Smooth muscle cell (in vitro differentiated cells): Measurements from ENCODE around the gene DNM3. TPM values are rescaled to one million over a fixed set of nuclear protein-coding genes. Genes with fewer than 3 reads are reported as not detected.
A peak's percentile ranks its signal among the peaks of the same experiment; 100 is the strongest.

Experiments
- DNase-seq: peaks from one replicate; lab custom pipeline; 2025; ENCODE audit not compliant: unreplicated experiment; lab: John Stamatoyannopoulos, UW
- H2AFZ ChIP-seq: fragments of 200-600 bp; sonication (generic); 2 replicates; pipeline ENCODE4 v1.6.0; 2016; ENCODE audit warnings: antibody characterized with exemption, low read depth, mild to moderate bottlenecking
- H3F3A ChIP-seq: fragments of 200-600 bp; sonication (generic); 2 replicates; pipeline ENCODE4 v1.6.0; 2017; ENCODE audit warnings: antibody characterized with exemption, low read depth
- H3K27ac ChIP-seq: fragments of 200-600 bp; sonication (generic); 2 replicates; pipeline ENCODE4 v1.5.1; 2016; ENCODE audit warnings: low read depth, mild to moderate bottlenecking
- H3K27me3 ChIP-seq: fragments of 200-600 bp; sonication (generic); 2 replicates; pipeline ENCODE4 v1.6.1; 2016; ENCODE audit warnings: low read depth, mild to moderate bottlenecking
- H3K36me3 ChIP-seq: fragments of 200-600 bp; sonication (generic); 2 replicates; pipeline ENCODE4 v1.5.1; 2016; ENCODE audit warnings: low read depth
- H3K4me1 ChIP-seq: fragments of 200-600 bp; sonication (generic); 2 replicates; pipeline ENCODE4 v1.5.1; 2016; ENCODE audit warnings: low read depth
- H3K4me2 ChIP-seq: fragments of 200-600 bp; sonication (generic); 2 replicates; pipeline ENCODE4 v1.6.0; 2016; ENCODE audit warnings: mild to moderate bottlenecking
- H3K4me3 ChIP-seq: fragments of 200-600 bp; sonication (generic); 2 replicates; pipeline ENCODE4 v1.5.1; 2016; ENCODE audit warnings: mild to moderate bottlenecking
- H3K79me2 ChIP-seq: fragments of 200-600 bp; sonication (generic); 2 replicates; pipeline ENCODE4 v1.6.0; 2016; ENCODE audit warnings: low read depth, mild to moderate bottlenecking
- H3K9ac ChIP-seq: fragments of 200-600 bp; sonication (generic); 2 replicates; pipeline ENCODE4 v1.6.0; 2016; ENCODE audit warnings: low read depth
- H3K9me3 ChIP-seq: fragments of 200-600 bp; sonication (generic); replicated peaks from 2 replicates; pipeline ENCODE4 v1.5.1; 2016; ENCODE audit warnings: low read depth
- H4K20me1 ChIP-seq: fragments of 200-600 bp; sonication (generic); 2 replicates; pipeline ENCODE4 v1.6.0; 2016; ENCODE audit warnings: low read depth
- CTCF ChIP-seq: fragments of 200-600 bp; sonication (generic); IDR thresholded peaks from 2 replicates; pipeline ENCODE4 v1.5.1; 2017; ENCODE audit warnings: borderline replicate concordance, mild to moderate bottlenecking, antibody characterized with exemption; ENCODE audit not compliant: insufficient read depth, poor library complexity, severe bottlenecking
- WGBS: methylation state at CpG from one replicate; pipeline ENCODE4 v1.1.7; 2016; ENCODE audit warnings: low lambda C conversion rate; 5-methylcytosine and 5-hydroxymethylcytosine counted together
- polyA plus RNA-seq: library from polyadenylated mRNA; unstranded; fragments of >200 nt; fragmentation: Nextera tagmentation; extraction: Ambion mirVana; gene quantifications from 2 replicates; pipeline ENCODE4 v1.2.1, GENCODE V29; 2016
- total RNA-seq: library from RNA; depleted of rRNA; stranded (reverse); fragments of >200 nt; gene quantifications from 2 replicates; pipeline ENCODE4 v1.2.3, GENCODE V29; 2014

The DNM3 gene
- total and polyA plus RNA-seq, 2 experiments from 2014 or later: 1.7 to 3.0 TPM

- no peaks in the 10 kb centered on the region for H3K36me3 ChIP-seq
- H3K9ac ChIP-seq: no peak overlapping the region
- H3K27ac ChIP-seq: peak overlapping the region; percentile 53
- no peaks in the 10 kb centered on the region for H3K79me2 ChIP-seq
- H3K27me3 ChIP-seq: no peaks in the 10 kb centered on the region
- H3K9me3 ChIP-seq: no peaks in the 10 kb centered on the region
- WGBS: 38% methylated on average over 4 of the region's 4 CpGs
- H3K4me1 ChIP-seq: no peaks in the 10 kb centered on the region
- no peak for DNase-seq
- no peaks in the 10 kb centered on the region for H4K20me1 ChIP-seq
- no peaks in the 10 kb centered on the region for H3F3A ChIP-seq
- peak overlapping the region; percentile 77 for H3K4me2 ChIP-seq
- no peak overlapping the region for H3K4me3 ChIP-seq
- H2AFZ ChIP-seq: peak overlapping the region; percentile 60
- TF ChIP-seq CTCF: no peak
Measured at GRCh38 chr1:172308577-172308976, 467.3 kb downstream of the DNM3 start.

- no peak for DNase-seq
- WGBS: 17% methylated on average over 6 of the region's 6 CpGs
Measured at GRCh38 chr1:172320733-172321132, 479.4 kb downstream of the DNM3 start.

GRCh38 chr1:172321451-172321850 lies 480.2 kb downstream of the DNM3 start:
- H3K36me3 ChIP-seq: no peaks in the 10 kb centered on the region
- peak overlapping the region; percentile 99 for H3K27ac ChIP-seq
- no peak overlapping the region for H2AFZ ChIP-seq
- no peaks in the 10 kb centered on the region for H3K9me3 ChIP-seq
- 26% methylated on average over 4 of the region's 4 CpGs for WGBS
- no peaks in the 10 kb centered on the region for H3K79me2 ChIP-seq
- no peaks in the 10 kb centered on the region for H3K27me3 ChIP-seq
- H3K4me1 ChIP-seq: peaks cover 23% of the 10 kb centered on the region
- H3K4me3 ChIP-seq: no peak overlapping the region
- H3K4me2 ChIP-seq: peak overlapping the region; percentile 80
- H4K20me1 ChIP-seq: no peaks in the 10 kb centered on the region
- H3F3A ChIP-seq: peaks cover 3% of the 10 kb centered on the region
- no peak for TF ChIP-seq CTCF
- no peak for DNase-seq
- H3K9ac ChIP-seq: peak overlapping the region; percentile 91

More at GRCh38 chr1:172320733-172321132, 479.4 kb downstream of the DNM3 start:
- H3K4me1 ChIP-seq: peaks cover 17% of the 10 kb centered on the region
- H3K27ac ChIP-seq: peak overlapping the region; percentile 99
- H3K79me2 ChIP-seq: no peaks in the 10 kb centered on the region
- H3K27me3 ChIP-seq: no peaks in the 10 kb centered on the region
- H3K9me3 ChIP-seq: no peaks in the 10 kb centered on the region
- no peak overlapping the region for H2AFZ ChIP-seq
- peak overlapping the region; percentile 91 for H3K9ac ChIP-seq
- H4K20me1 ChIP-seq: no peaks in the 10 kb centered on the region
- no peak overlapping the region for H3K4me3 ChIP-seq
- H3K4me2 ChIP-seq: peak overlapping the region; percentile 80
- peak; percentile 14 for TF ChIP-seq CTCF
- no peaks in the 10 kb centered on the region for H3K36me3 ChIP-seq
- peaks cover 3% of the 10 kb centered on the region for H3F3A ChIP-seq
